ENCODE measurements around the gene FRS3. TPM values are rescaled to one million over a fixed set of nuclear protein-coding genes. Genes with fewer than 3 reads are reported as not detected.

FRS3 gene
- total RNA-seq, 1 experiment from 2014 or later: 5.9 TPM

GRCh38 chr6:41729624-41730023, 50.1 kb downstream of the FRS3 start:
- ChIA-PET CTCF (no interaction called here), RAD21 (ENCODE audit: low non-redundant PET in 1 of 2, low total read pairs in 2 of 2, uncharacterized antibody in 2 of 2, unreplicated experiment in 2 of 2) (no interaction called here), POLR2A (no interaction called here)
- no peak overlapping the region for H3K9ac ChIP-seq (ENCODE audit: low read length)
- H3K36me3 ChIP-seq (ENCODE audit: control insufficient read depth in 1 of 2, insufficient read depth in 2 of 2, low read length in 2 of 2): no peaks in the 10 kb centered on the region
- H3K9me3 ChIP-seq (ENCODE audit: control insufficient read depth in 1 of 2, insufficient read depth in 1 of 2, low read depth in 1 of 2, low read length in 2 of 2): no peaks in the 10 kb centered on the region
- intact Hi-C loops (cut with micrococcal nuclease): no loop called here
- no peak overlapping the region for H3K4me3 ChIP-seq (replicated peaks in 1 of 2; ENCODE audit: low read depth in 1 of 2, low read length in 2 of 2)
- TF ChIP-seq REST (IDR thresholded peaks at IDR 0.05; ENCODE audit: low read depth) (no peak), CTCF (IDR thresholded peaks at IDR 0.05 in 2 of 3, conservative IDR thresholded peaks at IDR 0.05 in 1 of 3; ENCODE audit: borderline replicate concordance in 1 of 3, insufficient read depth in 1 of 3, low read depth in 2 of 3, low read length in 2 of 3) (no peak), ZNF274 (IDR thresholded peaks at IDR 0.05; ENCODE audit: low read depth, low read length) (no peak), MAX (IDR thresholded peaks at IDR 0.05) (no peak), EGR1 (IDR thresholded peaks at IDR 0.05; ENCODE audit: low read depth) (no peak), EZH2phosphoT487 (IDR thresholded peaks at IDR 0.05; ENCODE audit: borderline replicate concordance) (no peak), FOSL1 (IDR thresholded peaks at IDR 0.05; ENCODE audit: low read depth) (no peak), YY1 (IDR thresholded peaks at IDR 0.05; ENCODE audit: extremely low read depth, insufficient replicate concordance, low read depth, low read length) (no peak), POLR2A (IDR thresholded peaks at IDR 0.05; ENCODE audit: borderline replicate concordance, extremely low read depth, insufficient read depth, insufficient read length) (no peak), ATF3 (IDR thresholded peaks at IDR 0.05) (no peak), EZH2 (IDR thresholded peaks at IDR 0.05) (no peak), JUND (IDR thresholded peaks at IDR 0.05) (no peak), SIN3A (IDR thresholded peaks at IDR 0.05; ENCODE audit: low read depth) (no peak), ZFX (IDR thresholded peaks at IDR 0.05) (no peak), CEBPB (IDR thresholded peaks at IDR 0.05; ENCODE audit: low read depth) (no peak)
- no peaks in the 10 kb centered on the region for H3K9me2 ChIP-seq (ENCODE audit: insufficient read depth)
- BruUV-seq (replicated peaks): no TSS peak
- peaks cover 9 to 17% of the 10 kb centered on the region in 2 experiments for H3K4me1 ChIP-seq (ENCODE audit: control insufficient read depth in 1 of 2, insufficient read depth in 2 of 2, low read length in 2 of 2)
- ATAC-seq (no peak), DNase-seq (ENCODE audit: low read depth, low spot score) (no peak)
- H2AFZ ChIP-seq (ENCODE audit: low read depth, low read length, poor library complexity, severe bottlenecking): no peak overlapping the region
- H3K4me2 ChIP-seq (ENCODE audit: low read length): no peak overlapping the region
- H4K20me1 ChIP-seq (ENCODE audit: insufficient read depth): no peaks in the 10 kb centered on the region
- no peaks in the 10 kb centered on the region for H3K79me2 ChIP-seq (ENCODE audit: insufficient read depth, low read length)
- H3K27me3 ChIP-seq (ENCODE audit: insufficient read depth, low read length): no peaks in the 10 kb centered on the region
- no peak overlapping the region for H3K27ac ChIP-seq (ENCODE audit: low read depth, low read length)
